Lower leg skin (tissue), 3 donors: ENCODE data around the gene PSORS1C1.

Experiments
- CTCF ChIP-seq, 3 donors: fragments of 450-650 bp; IDR thresholded peaks; one replicate each; pipeline ENCODE4 v1.5.1; 2016; ENCODE audit warnings: antibody characterized with exemption in 3 of 3, mild to moderate bottlenecking in 3 of 3, moderate library complexity in 2 of 3
- POLR2A ChIP-seq, 2 donors: fragments of 450-650 bp; IDR thresholded peaks; one replicate each; pipeline ENCODE4 v1.6.1; 2016 to 2017; ENCODE audit warnings: antibody characterized with exemption in 2 of 2, mild to moderate bottlenecking in 1 of 2, moderate library complexity in 1 of 2

- TF ChIP-seq CTCF (IDR thresholded peaks at IDR 0.05) (no peak), POLR2A (IDR thresholded peaks at IDR 0.05) (no peak)
Observed at GRCh38 chr6:31139599-31139998, 25.0 kb downstream of the PSORS1C1 start.
